ENCODE results near the gene COX17. TPM values are rescaled to one million over a fixed set of nuclear protein-coding genes. Genes with fewer than 3 reads are reported as not detected.

The COX17 gene
- total RNA-seq, 2 donors from 2014 or later, result 54.1 to 73.7 TPM

GRCh38 chr3:119717520-119717919 lies 40.3 kb upstream of the COX17 start:
- Histone ChIP-seq H3K27ac (ENCODE audit: low read depth, low read length) (no peak overlapping the region), H3K4me3 (ENCODE audit: low read length) (no peak overlapping the region), H3K9ac (ENCODE audit: extremely low read depth, low read length, poor library complexity, severe bottlenecking) (no peak overlapping the region), H3K4me1 (ENCODE audit: control insufficient read depth, insufficient read depth, low read length) (no peaks in the 10 kb centered on the region), H3K9me3 (ENCODE audit: control insufficient read depth, low read length) (no peaks in the 10 kb centered on the region), H3K27me3 (ENCODE audit: control insufficient read depth, insufficient read depth, low read length, poor library complexity, severe bottlenecking) (no peaks in the 10 kb centered on the region), H3K36me3 (ENCODE audit: control insufficient read depth, insufficient read depth, low read length) (no peaks in the 10 kb centered on the region)
- no peak for TF ChIP-seq CTCF (conservative IDR thresholded peaks at IDR 0.05)
- no peak for DNase-seq
- H3K36me3 Mint-ChIP-seq (ENCODE audit: low read depth), result no peaks in the 10 kb centered on the region
- H3K4me1 Mint-ChIP-seq, result no peaks in the 10 kb centered on the region
- H3K4me3 Mint-ChIP-seq, result no peak overlapping the region
- H3K27me3 Mint-ChIP-seq (ENCODE audit: insufficient read depth), result no peaks in the 10 kb centered on the region
- H3K27ac Mint-ChIP-seq, result no peak overlapping the region
- 91 to 100% methylated on average over 1 to 5 of the region's 5 CpGs for WGBS, 2 experiments (ENCODE audit: insufficient coverage in 1 of 2, insufficient read length in 1 of 2)
- H3K9me3 Mint-ChIP-seq, result no peaks in the 10 kb centered on the region

GRCh38 chr3:119716998-119717397 lies 39.8 kb upstream of the COX17 start:
- Histone ChIP-seq H3K4me3 (ENCODE audit: low read length) (no peak overlapping the region), H3K27ac (ENCODE audit: low read depth, low read length) (no peak overlapping the region), H3K9me3 (ENCODE audit: control insufficient read depth, low read length) (no peaks in the 10 kb centered on the region), H3K4me1 (ENCODE audit: control insufficient read depth, insufficient read depth, low read length) (no peaks in the 10 kb centered on the region), H3K27me3 (ENCODE audit: control insufficient read depth, insufficient read depth, low read length, poor library complexity, severe bottlenecking) (no peaks in the 10 kb centered on the region), H3K36me3 (ENCODE audit: control insufficient read depth, insufficient read depth, low read length) (no peaks in the 10 kb centered on the region), H3K9ac (ENCODE audit: extremely low read depth, low read length, poor library complexity, severe bottlenecking) (no peak overlapping the region)
- no peak overlapping the region for H3K27ac Mint-ChIP-seq
- H3K36me3 Mint-ChIP-seq (ENCODE audit: low read depth), result no peaks in the 10 kb centered on the region
- no peaks in the 10 kb centered on the region for H3K4me1 Mint-ChIP-seq
- H3K27me3 Mint-ChIP-seq (ENCODE audit: insufficient read depth), result no peaks in the 10 kb centered on the region
- WGBS, 2 experiments (ENCODE audit: insufficient coverage in 1 of 2, insufficient read length in 1 of 2), result 94 to 100% methylated on average over 1 to 3 of the region's 3 CpGs
- no peak overlapping the region for H3K4me3 Mint-ChIP-seq
- no peaks in the 10 kb centered on the region for H3K9me3 Mint-ChIP-seq
- TF ChIP-seq CTCF (conservative IDR thresholded peaks at IDR 0.05), result no peak
- DNase-seq, result no peak

GRCh38 chr3:119715105-119715504 lies 37.9 kb upstream of the COX17 start:
- H3K27ac Mint-ChIP-seq, result no peak overlapping the region
- Histone ChIP-seq H3K4me1 (ENCODE audit: control insufficient read depth, insufficient read depth, low read length) (no peaks in the 10 kb centered on the region), H3K9me3 (ENCODE audit: control insufficient read depth, low read length) (no peaks in the 10 kb centered on the region), H3K4me3 (ENCODE audit: low read length) (no peak overlapping the region), H3K9ac (ENCODE audit: extremely low read depth, low read length, poor library complexity, severe bottlenecking) (no peak overlapping the region), H3K27ac (ENCODE audit: low read depth, low read length) (no peak overlapping the region), H3K27me3 (ENCODE audit: control insufficient read depth, insufficient read depth, low read length, poor library complexity, severe bottlenecking) (no peaks in the 10 kb centered on the region), H3K36me3 (ENCODE audit: control insufficient read depth, insufficient read depth, low read length) (no peaks in the 10 kb centered on the region)
- H3K4me3 Mint-ChIP-seq, result no peak overlapping the region
- H3K9me3 Mint-ChIP-seq, result no peaks in the 10 kb centered on the region
- no peaks in the 10 kb centered on the region for H3K36me3 Mint-ChIP-seq (ENCODE audit: low read depth)
- TF ChIP-seq CTCF (conservative IDR thresholded peaks at IDR 0.05), result no peak
- no peaks in the 10 kb centered on the region for H3K4me1 Mint-ChIP-seq
- no peaks in the 10 kb centered on the region for H3K27me3 Mint-ChIP-seq (ENCODE audit: insufficient read depth)
- DNase-seq, result no peak
- WGBS, 2 experiments (ENCODE audit: insufficient coverage in 1 of 2, insufficient read length in 1 of 2), result 96 to 100% methylated on average over 1 to 2 of the region's 2 CpGs

Data from endodermal cell (in vitro differentiated cells).